HepG2 (cell line): Measurements from ENCODE around the gene SPAG7. TPM values are rescaled to one million over a fixed set of nuclear protein-coding genes. Genes with fewer than 3 reads are reported as not detected.

Experiments used
- ERF ChIP-seq: IDR thresholded peaks from 2 replicates; pipeline ENCODE4 v1.6.1; 2018; ENCODE audit warnings: missing biosample characterization, missing genetic modification reagents
- FOXA3 ChIP-seq: IDR thresholded peaks from 2 replicates; pipeline ENCODE4 v1.6.1; 2016; ENCODE audit warnings: missing genetic modification reagents, missing compliant biosample characterization
- HNF4A ChIP-seq: sonication (generic); formaldehyde crosslinking; IDR thresholded peaks from 2 replicates; pipeline ENCODE4 v1.4.0; 2020; ENCODE audit warnings: missing genetic modification reagents
- ISL2 ChIP-seq: sonication (generic); formaldehyde crosslinking; IDR thresholded peaks from 2 replicates; pipeline ENCODE4 v1.5.0; 2020; ENCODE audit warnings: missing genetic modification reagents
- KDM1A ChIP-seq: IDR thresholded peaks from 2 replicates; pipeline ENCODE4 v1.6.1; 2016; ENCODE audit warnings: missing compliant biosample characterization
- MEF2D ChIP-seq: sonication (generic); formaldehyde crosslinking; IDR thresholded peaks from 2 replicates; pipeline ENCODE4 v1.5.1; 2020; ENCODE audit warnings: mild to moderate bottlenecking, missing genetic modification reagents
- MEIS2 ChIP-seq: sonication (generic); formaldehyde crosslinking; IDR thresholded peaks from 2 replicates; pipeline ENCODE4 v1.9.0; 2021; ENCODE audit warnings: mild to moderate bottlenecking, missing genetic modification reagents
- MIER2 ChIP-seq: IDR thresholded peaks from 2 replicates; pipeline ENCODE4 v1.6.1; 2016; ENCODE audit warnings: missing biosample characterization, missing genetic modification reagents
- MTF1 ChIP-seq: sonication (generic); formaldehyde crosslinking; IDR thresholded peaks from 2 replicates; pipeline ENCODE4 v1.5.0; 2020; ENCODE audit warnings: missing genetic modification reagents
- RFX3 ChIP-seq: IDR thresholded peaks from 2 replicates; pipeline ENCODE4 v1.6.1; 2016; ENCODE audit warnings: missing biosample characterization, missing genetic modification reagents
- TBP ChIP-seq: sonication (generic); formaldehyde crosslinking; IDR thresholded peaks from 2 replicates; pipeline ENCODE4 v1.5.0; 2020; ENCODE audit warnings: missing genetic modification reagents
- TGIF2 ChIP-seq: IDR thresholded peaks from 2 replicates; pipeline ENCODE4 v1.6.1; 2016; ENCODE audit warnings: control low read depth, missing compliant biosample characterization
- THAP7 ChIP-seq: sonication (generic); formaldehyde crosslinking; IDR thresholded peaks from 2 replicates; pipeline ENCODE4 v1.8.1; 2023; ENCODE audit warnings: mild to moderate bottlenecking, missing genetic modification reagents
- ZFP36 ChIP-seq: fragments of 150-350 bp; IDR thresholded peaks from 2 replicates; pipeline ENCODE4 v1.6.1; 2018; ENCODE audit warnings: borderline replicate concordance, low read length, low read depth; ENCODE audit not compliant: partially characterized antibody
- ZNF207 ChIP-seq: fragments of 450-650 bp; IDR thresholded peaks from 2 replicates; pipeline ENCODE4 v1.6.1; 2016; ENCODE audit warnings: antibody characterized with exemption, borderline replicate concordance
- ZNF282 ChIP-seq: fragments of 450-650 bp; IDR thresholded peaks from 2 replicates; pipeline ENCODE4 v1.6.1; 2018; ENCODE audit not compliant: partially characterized antibody
- ZNF292 ChIP-seq: sonication (generic); formaldehyde crosslinking; IDR thresholded peaks from 2 replicates; pipeline ENCODE4 v1.8.1; 2022; ENCODE audit warnings: mild to moderate bottlenecking, low read depth, missing genetic modification reagents, borderline replicate concordance
- polyA plus RNA-seq, 8 experiments: library from polyadenylated mRNA; depleted of rRNA in 3 of 8; stranded (reverse) in 7 of 8; unstranded in 1 of 8; fragments of >200 nt; fragmentation: Illumina TruSeq in 4 of 8; extraction: Trizol in 4 of 8; gene quantifications; 2 replicates each; pipeline versions ENCODE4 v1.2.1 to v1.2.3, GENCODE V29; 2011 to 2016; ENCODE audit warnings: low read depth in 4 of 8, missing spikeins in 1 of 8, mixed read lengths in 1 of 8; ENCODE audit not compliant: insufficient read depth in 1 of 8
- total RNA-seq, 5 experiments: library from RNA; depleted of rRNA; stranded (reverse); fragments of >200 nt; fragmentation: Illumina TruSeq; extraction: Trizol; gene quantifications; 2 replicates each; pipeline ENCODE4 v1.2.3, GENCODE V29; 2016; ENCODE audit warnings: low read depth in 1 of 5
- TF ChIP-seq, protein P1 (sequence below): sonication (generic); formaldehyde crosslinking; IDR thresholded peaks from 2 replicates; pipeline ENCODE4 v1.8.0; 2022; ENCODE audit warnings: mild to moderate bottlenecking, missing genetic modification reagents, borderline replicate concordance
- TF ChIP-seq, protein P2 (sequence below): sonication (generic); formaldehyde crosslinking; IDR thresholded peaks from 2 replicates; pipeline ENCODE4 v1.5.0; 2020; ENCODE audit warnings: mild to moderate bottlenecking, missing genetic modification reagents, borderline replicate concordance
- TF ChIP-seq, protein P3 (sequence below): sonication (generic); formaldehyde crosslinking; IDR thresholded peaks from 2 replicates; pipeline ENCODE4 v1.9.0; 2021; ENCODE audit warnings: missing genetic modification reagents, borderline replicate concordance
- TF ChIP-seq, protein P4 (sequence below): sonication (generic); formaldehyde crosslinking; IDR thresholded peaks from 2 replicates; pipeline ENCODE4 v1.4.0; 2020; ENCODE audit warnings: missing genetic modification reagents

SPAG7 gene
- total and polyA plus RNA-seq, 2 of the 13 experiments (the other 11 are each of a cell fraction or from before 2014, with no cell fraction given): 51.0 to 59.0 TPM

GRCh38 chr17:4997302-4998026 lies 29.8 kb upstream of the SPAG7 start, which contains the start of the genes INCA1 and KIF1C (continued):
- TF ChIP-seq, protein P1, sequence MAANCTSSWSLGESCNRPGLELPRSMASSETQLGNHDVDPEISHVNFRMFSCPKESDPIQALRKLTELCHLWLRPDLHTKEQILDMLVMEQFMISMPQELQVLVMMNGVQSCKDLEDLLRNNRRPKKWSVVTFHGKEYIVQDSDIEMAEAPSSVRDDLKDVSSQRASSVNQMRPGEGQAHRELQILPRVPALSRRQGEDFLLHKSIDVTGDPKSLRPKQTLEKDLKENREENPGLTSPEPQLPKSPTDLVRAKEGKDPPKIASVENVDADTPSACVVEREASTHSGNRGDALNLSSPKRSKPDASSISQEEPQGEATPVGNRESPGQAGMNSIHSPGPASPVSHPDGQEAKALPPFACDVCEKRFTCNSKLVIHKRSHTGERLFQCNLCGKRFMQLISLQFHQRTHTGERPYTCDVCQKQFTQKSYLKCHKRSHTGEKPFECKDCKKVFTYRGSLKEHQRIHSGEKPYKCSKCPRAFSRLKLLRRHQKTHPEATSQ (CRISPR knock-in tag): no peak
- TF ChIP-seq, protein P2, sequence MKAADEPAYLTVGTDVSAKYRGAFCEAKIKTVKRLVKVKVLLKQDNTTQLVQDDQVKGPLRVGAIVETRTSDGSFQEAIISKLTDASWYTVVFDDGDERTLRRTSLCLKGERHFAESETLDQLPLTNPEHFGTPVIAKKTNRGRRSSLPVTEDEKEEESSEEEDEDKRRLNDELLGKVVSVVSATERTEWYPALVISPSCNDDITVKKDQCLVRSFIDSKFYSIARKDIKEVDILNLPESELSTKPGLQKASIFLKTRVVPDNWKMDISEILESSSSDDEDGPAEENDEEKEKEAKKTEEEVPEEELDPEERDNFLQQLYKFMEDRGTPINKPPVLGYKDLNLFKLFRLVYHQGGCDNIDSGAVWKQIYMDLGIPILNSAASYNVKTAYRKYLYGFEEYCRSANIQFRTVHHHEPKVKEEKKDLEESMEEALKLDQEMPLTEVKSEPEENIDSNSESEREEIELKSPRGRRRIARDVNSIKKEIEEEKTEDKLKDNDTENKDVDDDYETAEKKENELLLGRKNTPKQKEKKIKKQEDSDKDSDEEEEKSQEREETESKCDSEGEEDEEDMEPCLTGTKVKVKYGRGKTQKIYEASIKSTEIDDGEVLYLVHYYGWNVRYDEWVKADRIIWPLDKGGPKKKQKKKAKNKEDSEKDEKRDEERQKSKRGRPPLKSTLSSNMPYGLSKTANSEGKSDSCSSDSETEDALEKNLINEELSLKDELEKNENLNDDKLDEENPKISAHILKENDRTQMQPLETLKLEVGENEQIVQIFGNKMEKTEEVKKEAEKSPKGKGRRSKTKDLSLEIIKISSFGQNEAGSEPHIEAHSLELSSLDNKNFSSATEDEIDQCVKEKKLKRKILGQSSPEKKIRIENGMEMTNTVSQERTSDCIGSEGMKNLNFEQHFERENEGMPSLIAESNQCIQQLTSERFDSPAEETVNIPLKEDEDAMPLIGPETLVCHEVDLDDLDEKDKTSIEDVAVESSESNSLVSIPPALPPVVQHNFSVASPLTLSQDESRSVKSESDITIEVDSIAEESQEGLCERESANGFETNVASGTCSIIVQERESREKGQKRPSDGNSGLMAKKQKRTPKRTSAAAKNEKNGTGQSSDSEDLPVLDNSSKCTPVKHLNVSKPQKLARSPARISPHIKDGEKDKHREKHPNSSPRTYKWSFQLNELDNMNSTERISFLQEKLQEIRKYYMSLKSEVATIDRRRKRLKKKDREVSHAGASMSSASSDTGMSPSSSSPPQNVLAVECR (CRISPR knock-in tag): no peak; the same call in 1 of the 2 replicates
- TF ChIP-seq HNF4A (no peak; the same call in 1 of the 2 replicates), ZNF292 (CRISPR knock-in tag) (no peak), ZNF282 (no peak), ERF (CRISPR knock-in tag) (peak; percentile 75), MEIS2 (CRISPR knock-in tag) (no peak; the same call in 1 of the 2 replicates), TGIF2 (no peak), RFX3 (no peak), FOXA3 (CRISPR knock-in tag) (no peak), ZFP36 (no peak), ISL2 (CRISPR knock-in tag) (peak; percentile 60; the same call in 1 of the 2 replicates), MEF2D (CRISPR knock-in tag) (no peak), TBP (no peak), MTF1 (CRISPR knock-in tag) (0 out of 2 replicates have a peak, but pooled peaks have one; percentile 57), KDM1A (CRISPR knock-in tag) (no peak), THAP7 (CRISPR knock-in tag) (peak; percentile 76; the same call in 1 of the 2 replicates), ZNF207 (no peak), MIER2 (CRISPR knock-in tag) (no peak)
- TF ChIP-seq, protein P3, sequence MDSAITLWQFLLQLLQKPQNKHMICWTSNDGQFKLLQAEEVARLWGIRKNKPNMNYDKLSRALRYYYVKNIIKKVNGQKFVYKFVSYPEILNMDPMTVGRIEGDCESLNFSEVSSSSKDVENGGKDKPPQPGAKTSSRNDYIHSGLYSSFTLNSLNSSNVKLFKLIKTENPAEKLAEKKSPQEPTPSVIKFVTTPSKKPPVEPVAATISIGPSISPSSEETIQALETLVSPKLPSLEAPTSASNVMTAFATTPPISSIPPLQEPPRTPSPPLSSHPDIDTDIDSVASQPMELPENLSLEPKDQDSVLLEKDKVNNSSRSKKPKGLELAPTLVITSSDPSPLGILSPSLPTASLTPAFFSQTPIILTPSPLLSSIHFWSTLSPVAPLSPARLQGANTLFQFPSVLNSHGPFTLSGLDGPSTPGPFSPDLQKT (CRISPR knock-in tag): no peak
- TF ChIP-seq, protein P4, sequence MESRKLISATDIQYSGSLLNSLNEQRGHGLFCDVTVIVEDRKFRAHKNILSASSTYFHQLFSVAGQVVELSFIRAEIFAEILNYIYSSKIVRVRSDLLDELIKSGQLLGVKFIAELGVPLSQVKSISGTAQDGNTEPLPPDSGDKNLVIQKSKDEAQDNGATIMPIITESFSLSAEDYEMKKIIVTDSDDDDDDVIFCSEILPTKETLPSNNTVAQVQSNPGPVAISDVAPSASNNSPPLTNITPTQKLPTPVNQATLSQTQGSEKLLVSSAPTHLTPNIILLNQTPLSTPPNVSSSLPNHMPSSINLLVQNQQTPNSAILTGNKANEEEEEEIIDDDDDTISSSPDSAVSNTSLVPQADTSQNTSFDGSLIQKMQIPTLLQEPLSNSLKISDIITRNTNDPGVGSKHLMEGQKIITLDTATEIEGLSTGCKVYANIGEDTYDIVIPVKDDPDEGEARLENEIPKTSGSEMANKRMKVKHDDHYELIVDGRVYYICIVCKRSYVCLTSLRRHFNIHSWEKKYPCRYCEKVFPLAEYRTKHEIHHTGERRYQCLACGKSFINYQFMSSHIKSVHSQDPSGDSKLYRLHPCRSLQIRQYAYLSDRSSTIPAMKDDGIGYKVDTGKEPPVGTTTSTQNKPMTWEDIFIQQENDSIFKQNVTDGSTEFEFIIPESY (CRISPR knock-in tag): no peak
